Muscle of leg (tissue), 11 donors: Measurements from ENCODE around the gene PELO. TPM values are rescaled to one million over a fixed set of nuclear protein-coding genes. Genes with fewer than 3 reads are reported as not detected.

Source experiments
- DNase-seq: peaks from one replicate; pipeline ENCODE4 v3.0.0; 2013
- H3K27ac ChIP-seq: one replicate; pipeline ENCODE4 v1.5.1; 2013; ENCODE audit warnings: mild to moderate bottlenecking, low read length, control low read depth
- H3K27me3 ChIP-seq: one replicate; pipeline ENCODE4 v1.6.1; 2013; ENCODE audit warnings: low read length; ENCODE audit not compliant: control insufficient read depth, insufficient read depth
- H3K36me3 ChIP-seq: one replicate; pipeline ENCODE4 v1.6.1; 2013; ENCODE audit warnings: low read length; ENCODE audit not compliant: control insufficient read depth, insufficient read depth
- H3K4me1 ChIP-seq: one replicate; pipeline ENCODE4 v1.6.1; 2013; ENCODE audit warnings: low read length; ENCODE audit not compliant: control insufficient read depth, insufficient read depth
- H3K4me3 ChIP-seq: one replicate; pipeline ENCODE4 v1.5.1; 2013; ENCODE audit warnings: low read length, control low read depth
- H3K9me3 ChIP-seq: replicated peaks from 2 replicates; pipeline ENCODE4 v1.6.1; 2013; ENCODE audit warnings: low read depth, low read length; ENCODE audit not compliant: control insufficient read depth
- WGBS: methylation state at CpG from one replicate; pipeline ENCODE4 v1.1.5; 2013; ENCODE audit warnings: missing lambda C conversion rate; ENCODE audit not compliant: insufficient coverage; 5-methylcytosine and 5-hydroxymethylcytosine counted together
- polyA plus RNA-seq, 8 donors: library from polyadenylated mRNA; unstranded; fragments of 120-200 nt; gene quantifications; one replicate each; pipeline versions ENCODE4 v1.2.1 to v1.2.3, GENCODE V29; 2013; ENCODE audit warnings: inconsistent platforms in 1 of 8, low replicate concordance in 1 of 8; ENCODE audit not compliant: insufficient read length in 8 of 8, insufficient read depth in 1 of 8
- total RNA-seq: library from RNA; stranded (reverse); fragments of 120-200 nt; gene quantifications from one replicate; pipeline ENCODE4 v1.2.4, GENCODE V29; 2013

PELO gene
- total and polyA plus RNA-seq, 9 donors, result 11.5 to 17.9 (median 15.0) TPM

- no peaks in the 10 kb centered on the region for H3K36me3 ChIP-seq
- peaks cover 3% of the 10 kb centered on the region for H3K4me1 ChIP-seq
- H3K27me3 ChIP-seq, result no peaks in the 10 kb centered on the region
- no peaks in the 10 kb centered on the region for H3K9me3 ChIP-seq
- 14% methylated on average over 2 of the region's 6 CpGs for WGBS
- no peak overlapping the region for H3K4me3 ChIP-seq
- H3K27ac ChIP-seq, result peak overlapping the region; percentile 74
- DNase-seq, result peak; percentile 91
Measured at GRCh38 chr5:52822437-52822836, 34.7 kb downstream of the PELO start.

- no peaks in the 10 kb centered on the region for H3K27me3 ChIP-seq
- DNase-seq, result no peak
- H3K27ac ChIP-seq, result no peak overlapping the region
- WGBS, result no CpG with 5 or more reads among the region's 1 CpG
- no peaks in the 10 kb centered on the region for H3K36me3 ChIP-seq
- no peak overlapping the region for H3K4me3 ChIP-seq
- peaks cover 3% of the 10 kb centered on the region for H3K9me3 ChIP-seq
- peaks cover 3% of the 10 kb centered on the region for H3K4me1 ChIP-seq
Measured at GRCh38 chr5:52824827-52825226, 37.1 kb downstream of the PELO start.

- Histone ChIP-seq H3K9me3 (peaks cover 3% of the 10 kb centered on the region), H3K4me3 (no peak overlapping the region), H3K27ac (no peak overlapping the region), H3K4me1 (peaks cover 3% of the 10 kb centered on the region), H3K36me3 (no peaks in the 10 kb centered on the region), H3K27me3 (no peaks in the 10 kb centered on the region)
- 86% methylated on average over 2 of the region's 2 CpGs for WGBS
- no peak for DNase-seq
Measured at GRCh38 chr5:52825826-52826225, 38.1 kb downstream of the PELO start.

- Histone ChIP-seq H3K27me3 (no peaks in the 10 kb centered on the region), H3K4me1 (no peaks in the 10 kb centered on the region), H3K27ac (no peak overlapping the region), H3K9me3 (peaks cover 3% of the 10 kb centered on the region), H3K4me3 (no peak overlapping the region), H3K36me3 (no peaks in the 10 kb centered on the region)
- no CpG with 5 or more reads among the region's 1 CpG for WGBS
- no peak for DNase-seq
Measured at GRCh38 chr5:52827815-52828214, 40.1 kb downstream of the PELO start.

- H3K27me3 ChIP-seq, result no peaks in the 10 kb centered on the region
- no peak for DNase-seq
- no peaks in the 10 kb centered on the region for H3K4me1 ChIP-seq
- H3K27ac ChIP-seq, result no peak overlapping the region
- H3K9me3 ChIP-seq, result peaks cover 3% of the 10 kb centered on the region
- H3K36me3 ChIP-seq, result no peaks in the 10 kb centered on the region
- H3K4me3 ChIP-seq, result no peak overlapping the region
Measured at GRCh38 chr5:52829664-52830063, 41.9 kb downstream of the PELO start.

GRCh38 chr5:52830650-52831049 lies 42.9 kb downstream of the PELO start:
- no peak overlapping the region for H3K4me3 ChIP-seq
- H3K4me1 ChIP-seq, result no peaks in the 10 kb centered on the region
- H3K36me3 ChIP-seq, result no peaks in the 10 kb centered on the region
- WGBS, result no CpG with 5 or more reads among the region's 2 CpGs
- DNase-seq, result peak; percentile 25
- peaks cover 3% of the 10 kb centered on the region for H3K9me3 ChIP-seq
- H3K27ac ChIP-seq, result no peak overlapping the region
- H3K27me3 ChIP-seq, result no peaks in the 10 kb centered on the region

- Histone ChIP-seq H3K9me3 (peaks cover 3% of the 10 kb centered on the region), H3K27ac (no peak overlapping the region), H3K27me3 (no peaks in the 10 kb centered on the region), H3K4me1 (no peaks in the 10 kb centered on the region), H3K4me3 (no peak overlapping the region), H3K36me3 (no peaks in the 10 kb centered on the region)
- 80% methylated on average over 1 of the region's 2 CpGs for WGBS
- no peak for DNase-seq
Measured at GRCh38 chr5:52831786-52832511, 44.2 kb downstream of the PELO start.

- Histone ChIP-seq H3K36me3 (no peaks in the 10 kb centered on the region), H3K4me1 (no peaks in the 10 kb centered on the region), H3K9me3 (no peaks in the 10 kb centered on the region), H3K4me3 (no peak overlapping the region), H3K27me3 (no peaks in the 10 kb centered on the region), H3K27ac (no peak overlapping the region)
- DNase-seq, result no peak
- 100% methylated on average over 2 of the region's 2 CpGs for WGBS
Measured at GRCh38 chr5:52834320-52834719, 46.6 kb downstream of the PELO start.

- 80% methylated on average over 2 of the region's 7 CpGs for WGBS
- H3K4me1 ChIP-seq, result peaks cover 2% of the 10 kb centered on the region
- H3K36me3 ChIP-seq, result no peaks in the 10 kb centered on the region
- no peaks in the 10 kb centered on the region for H3K27me3 ChIP-seq
- no peak overlapping the region for H3K4me3 ChIP-seq
- H3K9me3 ChIP-seq, result no peaks in the 10 kb centered on the region
- no peak for DNase-seq
- H3K27ac ChIP-seq, result peak overlapping the region; percentile 23
Measured at GRCh38 chr5:52837068-52837467, 49.4 kb downstream of the PELO start.
